Activated T-cell treated with anti-CD3 and anti-CD28 coated beads, Interleukin-2, amount 50 U/mL, for 24 hours (primary cell): ENCODE data around the gene MON1B.
"Not testable (repeated sequence)": the region's sequence is repeated elsewhere in the genome, so short reads cannot be mapped to it uniquely, and the experiment has no call there.

Source experiments
- DNase-seq: peaks from one replicate; pipeline ENCODE4 v3.0.0-alpha.2; 2020
- H3K27ac Mint-ChIP-seq: 2 replicates; pipeline ENCODE4 v1.8.0; 2020; ENCODE audit warnings: mild to moderate bottlenecking, mixed read lengths
- H3K27me3 Mint-ChIP-seq: 2 replicates; pipeline ENCODE4 v1.8.0; 2020; ENCODE audit warnings: mixed read lengths
- H3K36me3 Mint-ChIP-seq: 2 replicates; pipeline ENCODE4 v1.8.0; 2020; ENCODE audit warnings: low read depth, mixed read lengths
- H3K4me1 Mint-ChIP-seq: 2 replicates; pipeline ENCODE4 v1.8.0; 2020; ENCODE audit warnings: low read depth, mixed read lengths
- H3K4me3 Mint-ChIP-seq: 2 replicates; pipeline ENCODE4 v1.8.0; 2020; ENCODE audit warnings: mild to moderate bottlenecking, moderate library complexity, mixed read lengths
- H3K9me3 Mint-ChIP-seq: 2 replicates; pipeline ENCODE4 v1.8.0; 2020; ENCODE audit warnings: mixed read lengths

MON1B gene

GRCh38 chr16:77190478-77191258 is at the start of gene MON1B:
Gene MON1B, plus strand, starts transcription at chr16:77191190. Its CDS starts 296 bp downstream, at chr16:77191486.
- H3K4me3 Mint-ChIP-seq, result peak within 1 kb of the TSS; percentile 88
- H3K36me3 Mint-ChIP-seq, result peaks cover 55% of the 10 kb centered on the region
- H3K9me3 Mint-ChIP-seq, result no peaks in the 10 kb centered on the region
- no peaks in the 10 kb centered on the region for H3K27me3 Mint-ChIP-seq
- DNase-seq, result peak; percentile 95
- peak within 1 kb of the TSS; percentile 100 for H3K27ac Mint-ChIP-seq
- H3K4me1 Mint-ChIP-seq, result peaks cover 41% of the 10 kb centered on the region

- peaks cover 5% of the 10 kb centered on the region for H3K27me3 Mint-ChIP-seq
- no peak overlapping the region for H3K4me3 Mint-ChIP-seq
- peaks cover 7% of the 10 kb centered on the region for H3K9me3 Mint-ChIP-seq
- H3K27ac Mint-ChIP-seq, result no peak overlapping the region
- H3K36me3 Mint-ChIP-seq, result no peaks in the 10 kb centered on the region
- H3K4me1 Mint-ChIP-seq, result no peaks in the 10 kb centered on the region
- DNase-seq, result no peak
These were observed 47.6 kb upstream of the MON1B start for GRCh38 chr16:77143364-77143763.

GRCh38 chr16:77148121-77148520 is 42.9 kb upstream of the MON1B start:
- peaks cover 22% of the 10 kb centered on the region for H3K27me3 Mint-ChIP-seq

DNA sequence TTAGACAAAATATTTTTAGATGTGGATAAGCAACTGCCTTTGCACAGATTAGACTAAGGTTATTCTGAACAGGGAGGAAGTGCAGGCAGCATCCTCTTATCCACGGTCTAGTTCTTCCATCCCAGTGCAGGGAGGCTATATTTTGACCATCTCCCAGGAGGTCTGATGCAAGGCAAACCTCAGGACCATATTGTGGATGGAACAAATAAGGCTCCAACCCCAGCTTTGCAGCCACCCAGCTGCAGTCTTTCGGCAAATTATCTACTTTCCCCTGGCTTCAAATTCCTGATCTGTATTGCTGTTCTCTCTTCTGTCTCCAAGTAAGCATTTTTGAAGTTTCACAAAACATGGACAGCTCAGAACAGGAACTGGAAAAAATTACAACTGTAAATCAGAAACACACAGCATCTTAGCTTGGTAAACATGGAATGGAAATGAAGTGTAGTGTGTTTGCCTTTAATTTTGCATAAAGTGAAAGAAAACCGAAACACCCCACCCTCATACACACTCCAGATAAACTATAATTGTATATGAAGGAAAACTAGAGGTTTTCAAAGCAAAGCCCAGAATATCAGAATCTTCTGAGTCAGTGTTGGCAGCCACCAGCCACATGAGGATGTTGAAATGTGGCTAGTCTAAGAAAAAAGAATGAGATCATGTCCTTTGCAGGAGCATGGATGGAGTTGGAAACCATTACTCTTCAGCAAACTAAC is 33.5 kb upstream of the MON1B start:
- Mint-ChIP-seq H3K27ac (no peak overlapping the region), H3K36me3 (no peaks in the 10 kb centered on the region), H3K4me1 (no peaks in the 10 kb centered on the region), H3K27me3 (peaks cover 39% of the 10 kb centered on the region), H3K9me3 (no peaks in the 10 kb centered on the region), H3K4me3 (no peak overlapping the region)
- DNase-seq, result no peak

More at GRCh38 chr16:77148121-77148520, 42.9 kb upstream of the MON1B start:
- no peaks in the 10 kb centered on the region for H3K36me3 Mint-ChIP-seq
- H3K27ac Mint-ChIP-seq, result no peak overlapping the region
- H3K4me1 Mint-ChIP-seq, result no peaks in the 10 kb centered on the region
- no peak for DNase-seq
- H3K4me3 Mint-ChIP-seq, result no peak overlapping the region
- peaks cover 7% of the 10 kb centered on the region for H3K9me3 Mint-ChIP-seq

- Mint-ChIP-seq H3K4me3 (no peak overlapping the region), H3K27ac (no peak overlapping the region), H3K4me1 (no peaks in the 10 kb centered on the region), H3K9me3 (no peaks in the 10 kb centered on the region), H3K27me3 (peaks cover 37% of the 10 kb centered on the region), H3K36me3 (no peaks in the 10 kb centered on the region)
- DNase-seq, result no peak
These were observed 32.7 kb upstream of the MON1B start for GRCh38 chr16:77158293-77158692.

DNA sequence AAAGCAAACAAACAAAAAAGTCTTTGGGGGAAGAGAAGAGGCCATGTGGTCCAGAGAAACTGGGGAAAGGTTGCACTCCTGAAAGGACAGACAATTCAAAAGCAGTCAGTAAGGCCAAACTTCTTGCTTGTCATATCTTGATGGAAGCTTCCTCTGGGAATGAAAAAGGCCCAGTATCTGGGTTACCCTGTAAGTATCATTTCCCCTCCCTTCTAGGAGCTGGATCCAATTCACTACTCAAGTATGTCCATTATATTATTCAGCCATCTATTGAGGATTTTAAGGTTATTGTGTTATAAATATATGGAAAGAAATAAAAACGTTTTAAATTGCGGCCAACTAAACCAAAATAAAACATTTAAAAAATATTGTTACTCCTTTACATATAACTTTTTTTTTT is 26.0 kb upstream of the MON1B start:
- no peaks in the 10 kb centered on the region for H3K36me3 Mint-ChIP-seq
- H3K9me3 Mint-ChIP-seq, result no peaks in the 10 kb centered on the region
- H3K27me3 Mint-ChIP-seq, result peaks cover 23% of the 10 kb centered on the region
- no peaks in the 10 kb centered on the region for H3K4me1 Mint-ChIP-seq
- DNase-seq, result no peak
- H3K27ac Mint-ChIP-seq, result no peak overlapping the region
- no peak overlapping the region for H3K4me3 Mint-ChIP-seq

- H3K36me3 Mint-ChIP-seq, H3K9me3 Mint-ChIP-seq, H3K4me3 Mint-ChIP-seq, DNase-seq, H3K4me1 Mint-ChIP-seq, H3K27ac Mint-ChIP-seq: not testable (repeated sequence)
- H3K27me3 Mint-ChIP-seq, result peaks cover 30% of the 10 kb centered on the region
These were observed 25.3 kb upstream of the MON1B start for GRCh38 chr16:77165536-77166236.

GRCh38 chr16:77166726-77167125 is 24.3 kb upstream of the MON1B start:
- H3K9me3 Mint-ChIP-seq, result no peaks in the 10 kb centered on the region
- H3K27me3 Mint-ChIP-seq, result peaks cover 33% of the 10 kb centered on the region
- H3K4me1 Mint-ChIP-seq, result no peaks in the 10 kb centered on the region
- H3K27ac Mint-ChIP-seq, result no peak overlapping the region
- DNase-seq, result no peak
- no peaks in the 10 kb centered on the region for H3K36me3 Mint-ChIP-seq
- H3K4me3 Mint-ChIP-seq, result no peak overlapping the region

DNA sequence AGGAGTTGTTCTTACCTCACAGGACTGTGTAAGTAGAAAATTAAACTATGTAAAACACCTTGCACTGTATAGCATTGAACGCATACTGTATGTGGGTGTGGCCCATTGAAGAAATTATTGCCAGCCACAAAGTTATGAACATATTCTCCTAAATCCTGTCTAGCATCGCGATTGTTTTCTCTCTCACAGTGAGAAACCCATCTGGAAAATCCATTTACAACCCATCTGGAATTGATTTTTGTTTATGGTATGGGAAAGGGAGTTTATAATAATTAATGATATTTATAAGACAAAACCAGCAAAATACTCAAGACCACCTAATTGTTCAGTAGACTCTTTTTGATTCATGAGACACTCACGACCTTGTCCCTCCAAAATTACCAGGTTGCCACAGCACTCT is 22.1 kb upstream of the MON1B start:
- Mint-ChIP-seq H3K4me3 (no peak overlapping the region), H3K27me3 (peaks cover 32% of the 10 kb centered on the region), H3K4me1 (no peaks in the 10 kb centered on the region), H3K27ac (no peak overlapping the region), H3K9me3 (no peaks in the 10 kb centered on the region), H3K36me3 (no peaks in the 10 kb centered on the region)
- DNase-seq, result no peak

DNA sequence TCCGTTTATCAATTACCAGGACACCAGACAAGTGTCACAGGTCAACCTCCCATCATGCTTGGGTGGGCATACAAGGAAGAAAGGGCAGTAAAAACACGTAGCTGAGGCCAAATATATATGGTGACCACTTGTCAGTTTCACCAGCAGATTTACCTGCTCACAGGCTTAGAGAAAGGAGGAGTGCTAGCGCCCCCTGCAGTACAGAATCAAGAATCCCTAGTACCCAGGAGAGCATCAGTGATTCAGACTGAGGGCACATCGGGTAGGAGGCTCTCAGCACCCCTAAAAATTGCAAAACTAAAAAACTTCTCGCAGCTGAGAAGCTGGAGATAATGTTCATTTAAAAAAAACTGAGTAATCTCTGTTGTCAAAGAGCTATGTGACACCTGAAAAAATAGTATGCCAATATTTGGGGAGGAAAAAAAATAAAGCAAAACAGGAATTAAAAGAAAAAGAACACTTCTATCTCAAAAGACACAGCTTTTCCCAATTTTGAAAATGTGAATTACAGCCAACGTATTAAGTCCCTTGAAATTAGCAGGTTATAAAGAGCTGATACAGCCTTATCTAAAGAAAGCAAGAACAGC is 21.2 kb upstream of the MON1B start:
- Mint-ChIP-seq H3K9me3 (no peaks in the 10 kb centered on the region), H3K4me3 (no peak overlapping the region), H3K27ac (no peak overlapping the region), H3K27me3 (peaks cover 37% of the 10 kb centered on the region), H3K36me3 (no peaks in the 10 kb centered on the region), H3K4me1 (no peaks in the 10 kb centered on the region)
- DNase-seq, result no peak

GRCh38 chr16:77170805-77171204 is 20.2 kb upstream of the MON1B start:
- Mint-ChIP-seq H3K9me3 (no peaks in the 10 kb centered on the region), H3K4me3 (no peak overlapping the region), H3K27me3 (peaks cover 40% of the 10 kb centered on the region), H3K27ac (no peak overlapping the region), H3K36me3 (no peaks in the 10 kb centered on the region), H3K4me1 (no peaks in the 10 kb centered on the region)
- no peak for DNase-seq

DNA sequence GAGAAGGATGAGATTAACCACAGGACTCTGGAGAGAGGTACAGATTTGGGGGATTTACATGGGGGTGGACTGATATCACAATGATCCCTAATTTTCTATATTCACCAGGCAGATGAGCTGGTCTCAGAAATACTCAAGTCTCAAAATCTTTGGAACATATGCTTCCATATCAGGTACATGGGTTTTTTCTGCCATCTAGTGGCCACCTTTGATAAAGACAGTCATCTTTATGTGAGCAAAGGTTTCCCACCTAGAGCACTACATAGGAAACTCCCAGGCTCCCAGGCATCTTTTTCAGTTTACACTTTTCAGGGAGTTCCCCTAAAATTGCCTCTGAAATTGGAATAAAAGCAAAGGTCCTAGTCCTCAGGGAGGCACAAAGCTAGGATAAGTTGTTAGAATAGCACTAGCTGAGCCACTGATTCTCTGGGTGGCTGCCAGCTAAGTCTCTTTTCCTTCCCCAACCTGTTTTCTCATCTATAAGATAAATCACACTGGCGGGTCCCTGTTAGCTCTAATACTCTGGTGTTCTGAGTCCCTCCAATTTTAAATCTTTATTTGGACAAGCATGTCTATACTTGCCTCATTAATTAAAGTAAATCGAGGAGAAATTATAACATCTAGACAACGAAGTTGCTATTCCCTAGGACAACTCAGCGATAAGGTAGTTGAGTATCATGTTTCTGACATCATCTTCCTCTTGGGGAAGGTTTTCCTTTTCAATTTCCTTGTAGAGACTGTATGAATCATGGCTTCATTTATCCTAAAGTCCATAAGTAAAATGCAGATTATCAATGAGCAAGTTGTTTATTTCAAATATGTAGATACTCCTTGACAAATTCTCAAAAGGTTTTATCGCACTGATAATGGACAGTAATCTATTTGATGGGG is 19.0 kb upstream of the MON1B start:
- H3K36me3 Mint-ChIP-seq, result no peaks in the 10 kb centered on the region
- no peaks in the 10 kb centered on the region for H3K4me1 Mint-ChIP-seq
- H3K4me3 Mint-ChIP-seq, result no peak overlapping the region
- peaks cover 42% of the 10 kb centered on the region for H3K27me3 Mint-ChIP-seq
- H3K27ac Mint-ChIP-seq, result no peak overlapping the region
- DNase-seq, result no peak
- no peaks in the 10 kb centered on the region for H3K9me3 Mint-ChIP-seq

DNA sequence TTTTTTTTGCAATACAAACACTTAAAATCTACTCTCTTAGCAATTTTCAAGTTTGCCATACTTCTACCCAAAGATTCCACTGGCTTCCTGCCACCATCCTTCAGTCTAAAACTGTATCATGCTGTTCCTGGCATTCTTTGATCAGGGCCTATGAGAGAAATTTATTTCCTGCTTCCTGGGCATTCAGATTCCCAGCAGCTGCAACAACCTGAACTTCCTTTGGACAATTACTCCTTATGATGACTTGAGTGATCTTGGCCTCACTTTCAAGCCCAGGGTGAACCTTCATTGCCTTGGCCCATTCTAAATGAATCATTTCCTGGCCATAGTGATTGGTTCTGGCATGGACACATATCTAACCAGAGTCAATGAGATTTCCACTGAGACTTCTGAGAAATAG is 18.0 kb upstream of the MON1B start:
- Mint-ChIP-seq H3K27me3 (peaks cover 50% of the 10 kb centered on the region), H3K27ac (no peak overlapping the region), H3K4me1 (no peaks in the 10 kb centered on the region), H3K36me3 (no peaks in the 10 kb centered on the region), H3K9me3 (no peaks in the 10 kb centered on the region), H3K4me3 (no peak overlapping the region)
- no peak for DNase-seq

DNA sequence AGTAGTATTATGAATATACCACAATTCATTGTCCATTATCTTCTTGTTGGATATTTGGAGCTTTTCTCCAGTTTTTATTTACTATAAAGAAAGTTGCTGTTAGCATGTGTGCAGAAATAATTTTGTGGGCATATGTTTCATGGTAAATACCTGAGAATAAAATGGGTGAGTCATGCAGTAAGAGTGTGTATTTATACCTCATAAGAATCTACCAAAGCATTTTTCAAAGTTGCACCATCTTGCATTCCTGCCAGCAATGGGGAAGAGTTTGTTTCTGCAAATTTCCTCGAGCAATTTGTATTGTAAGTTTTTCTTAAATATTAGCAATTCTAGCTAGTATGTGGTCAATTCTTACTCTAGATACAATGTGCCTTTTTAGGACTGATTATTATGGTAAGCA is 7.9 kb upstream of the MON1B start:
- Mint-ChIP-seq H3K36me3 (no peaks in the 10 kb centered on the region), H3K27ac (no peak overlapping the region), H3K4me1 (no peaks in the 10 kb centered on the region), H3K27me3 (peaks cover 8% of the 10 kb centered on the region), H3K9me3 (no peaks in the 10 kb centered on the region), H3K4me3 (no peak overlapping the region)
- no peak for DNase-seq
